Ishikawa (cell line): Measurements from ENCODE around the gene GSAP.

ENCODE experiments used
- EGR1 ChIP-seq: IDR thresholded peaks from 2 replicates; pipeline ENCODE4 v1.6.1; 2012
- MAX ChIP-seq: IDR thresholded peaks from 2 replicates; pipeline ENCODE4 v1.6.1; 2012
- USF1 ChIP-seq: IDR thresholded peaks from 2 replicates; pipeline ENCODE4 v1.6.1; 2012
- ZBTB7A ChIP-seq: IDR thresholded peaks from 2 replicates; pipeline ENCODE4 v1.6.1; 2012; ENCODE audit warnings: low read depth

GRCh38 chr7:77295549-77295948 is 120.6 kb downstream of the GSAP start:
- TF ChIP-seq USF1, result no peak
- TF ChIP-seq MAX, result no peak
- TF ChIP-seq ZBTB7A, result no peak
- TF ChIP-seq EGR1, result no peak
